Measurements from ENCODE around the gene OMD. TPM values are rescaled to one million over a fixed set of nuclear protein-coding genes. Genes with fewer than 3 reads are reported as not detected.

OMD gene
- not detected for total RNA-seq
- not detected for polyA plus RNA-seq
- 0 reads per million in 6 experiments for total RNA-seq

GRCh38 chr9:92424340-92424739, at the start of gene OMD:
Gene OMD (minus strand): TSS chr9:92424471. CDS start chr9:92417558, 6,913 bp downstream.
- no peaks in the 10 kb centered on the region for H3K9me3 Mint-ChIP-seq
- DNase-seq (no peak), ATAC-seq (no peak)
- H3K4me1 Mint-ChIP-seq = no peaks in the 10 kb centered on the region
- peaks cover 2 to 10% (median 5%) of the 10 kb centered on the region in 3 donors for H3K36me3 Mint-ChIP-seq
- H3K4me3 Mint-ChIP-seq = no peak within 1 kb of the TSS
- POLR2A ChIA-PET = no interaction called here
- peaks cover 0 to 4% (median 0%) of the 10 kb centered on the region in 5 donors for H3K27me3 Mint-ChIP-seq
- no peak within 1 kb of the TSS for H3K27ac Mint-ChIP-seq

- H3K27ac Mint-ChIP-seq = peak overlapping the region in 1 of 10 donors; percentile 17
- DNase-seq (no peak), ATAC-seq (no peak)
- H3K36me3 Mint-ChIP-seq = peaks cover 0 to 2% (median 0%) of the 10 kb centered on the region in 3 donors
- no peaks in the 10 kb centered on the region for H3K9me3 Mint-ChIP-seq
- POLR2A ChIA-PET = no interaction called here
- H3K27me3 Mint-ChIP-seq = no peaks in the 10 kb centered on the region
- no peaks in the 10 kb centered on the region for H3K4me1 Mint-ChIP-seq
- H3K4me3 Mint-ChIP-seq = no peak overlapping the region
These were observed 43.9 kb upstream of the OMD start for GRCh38 chr9:92468206-92468605.

GRCh38 chr9:92467511-92467910, 43.2 kb upstream of the OMD start:
- no peaks in the 10 kb centered on the region for H3K9me3 Mint-ChIP-seq
- no peaks in the 10 kb centered on the region for H3K27me3 Mint-ChIP-seq
- H3K4me1 Mint-ChIP-seq = no peaks in the 10 kb centered on the region
- H3K4me3 Mint-ChIP-seq = no peak overlapping the region
- no peak overlapping the region for H3K27ac Mint-ChIP-seq
- no peaks in the 10 kb centered on the region for H3K36me3 Mint-ChIP-seq
- POLR2A ChIA-PET = no interaction called here
- no peak for DNase-seq
- ATAC-seq = no peak

- Mint-ChIP-seq H3K27me3 (no peaks in the 10 kb centered on the region), H3K27ac (no peak overlapping the region), H3K36me3 (no peaks in the 10 kb centered on the region), H3K4me3 (no peak overlapping the region), H3K9me3 (no peaks in the 10 kb centered on the region), H3K4me1 (no peaks in the 10 kb centered on the region)
- no peak for ATAC-seq
- no peak for DNase-seq
- POLR2A ChIA-PET = no interaction called here
These were observed 42.8 kb upstream of the OMD start for GRCh38 chr9:92467041-92467440.

GRCh38 chr9:92463984-92464383, 39.7 kb upstream of the OMD start:
- Mint-ChIP-seq H3K36me3 (no peaks in the 10 kb centered on the region), H3K4me1 (no peaks in the 10 kb centered on the region), H3K4me3 (no peak overlapping the region), H3K27ac (no peak overlapping the region), H3K9me3 (no peaks in the 10 kb centered on the region), H3K27me3 (no peaks in the 10 kb centered on the region)
- DNase-seq (no peak), ATAC-seq (no peak)
- POLR2A ChIA-PET = no interaction called here

- ATAC-seq = no peak
- DNase-seq = no peak
- H3K9me3 Mint-ChIP-seq = no peaks in the 10 kb centered on the region
- no peaks in the 10 kb centered on the region for H3K36me3 Mint-ChIP-seq
- POLR2A ChIA-PET = no interaction called here
- no peaks in the 10 kb centered on the region for H3K4me1 Mint-ChIP-seq
- H3K27me3 Mint-ChIP-seq = no peaks in the 10 kb centered on the region
- H3K4me3 Mint-ChIP-seq = no peak overlapping the region
- no peak overlapping the region for H3K27ac Mint-ChIP-seq
These were observed 39.1 kb upstream of the OMD start for GRCh38 chr9:92463387-92463786.

GRCh38 chr9:92457576-92457975, 33.3 kb upstream of the OMD start:
- Mint-ChIP-seq H3K9me3 (no peaks in the 10 kb centered on the region), H3K4me1 (no peaks in the 10 kb centered on the region), H3K36me3 (no peaks in the 10 kb centered on the region), H3K4me3 (no peak overlapping the region), H3K27ac (no peak overlapping the region), H3K27me3 (no peaks in the 10 kb centered on the region)
- ATAC-seq = no peak
- POLR2A ChIA-PET = no interaction called here
- no peak for DNase-seq

- Mint-ChIP-seq H3K4me1 (no peaks in the 10 kb centered on the region), H3K27ac (no peak overlapping the region), H3K9me3 (peaks cover 0 to 3% (median 0%) of the 10 kb centered on the region in 9 donors), H3K36me3 (no peaks in the 10 kb centered on the region), H3K27me3 (no peaks in the 10 kb centered on the region), H3K4me3 (no peak overlapping the region)
- POLR2A ChIA-PET = no interaction called here
- ATAC-seq (no peak), DNase-seq (no peak)
These were observed 30.9 kb upstream of the OMD start for GRCh38 chr9:92455217-92455616.

- Mint-ChIP-seq H3K27me3 (peaks cover 0 to 3% (median 0%) of the 10 kb centered on the region in 5 donors), H3K9me3 (peaks cover 0 to 6% (median 0%) of the 10 kb centered on the region in 9 donors), H3K4me1 (peaks cover 0 to 2% (median 0%) of the 10 kb centered on the region in 4 donors), H3K36me3 (peaks cover 0 to 1% (median 0%) of the 10 kb centered on the region in 3 donors), H3K27ac (no peak overlapping the region), H3K4me3 (no peak overlapping the region)
- no peak for DNase-seq
- POLR2A ChIA-PET = no interaction called here
- no peak for ATAC-seq
These were observed 22.3 kb upstream of the OMD start for GRCh38 chr9:92446536-92446935.

- no peak for DNase-seq
- Mint-ChIP-seq H3K9me3 (peaks cover 0 to 5% (median 0%) of the 10 kb centered on the region in 9 donors), H3K4me1 (peaks cover 0 to 3% (median 1%) of the 10 kb centered on the region in 4 donors), H3K4me3 (no peak overlapping the region), H3K36me3 (peaks cover 0 to 1% (median 0%) of the 10 kb centered on the region in 3 donors), H3K27me3 (peaks cover 0 to 3% (median 0%) of the 10 kb centered on the region in 5 donors), H3K27ac (no peak overlapping the region)
- ATAC-seq = no peak
- POLR2A ChIA-PET = no interaction called here
These were observed 20.6 kb upstream of the OMD start for GRCh38 chr9:92444841-92445240.

GRCh38 chr9:92440751-92441046, 16.4 kb upstream of the OMD start:
- Mint-ChIP-seq H3K27ac (peak overlapping the region in 1 of 10 donors; percentile 73), H3K27me3 (peaks cover 0 to 3% (median 0%) of the 10 kb centered on the region in 5 donors), H3K9me3 (no peaks in the 10 kb centered on the region), H3K4me3 (peak overlapping the region in 2 of 10 donors; percentile 48 to 56), H3K36me3 (no peaks in the 10 kb centered on the region), H3K4me1 (peaks cover 0 to 3% (median 1%) of the 10 kb centered on the region in 4 donors)
- POLR2A ChIA-PET = no interaction called here
- DNase-seq (peak in 1 of 10 donors; percentile 7), ATAC-seq (no peak)

GRCh38 chr9:92439921-92440750, 15.9 kb upstream of the OMD start:
- H3K4me1 Mint-ChIP-seq = peaks cover 0 to 3% (median under 1%) of the 10 kb centered on the region in 4 donors
- POLR2A ChIA-PET = no interaction called here
- H3K27ac Mint-ChIP-seq = peak overlapping the region in 1 of 10 donors; percentile 73
- ATAC-seq (no peak), DNase-seq (no peak)
- H3K9me3 Mint-ChIP-seq = no peaks in the 10 kb centered on the region
- H3K27me3 Mint-ChIP-seq = peaks cover 0 to under 1% (median 0%) of the 10 kb centered on the region in 5 donors
- H3K4me3 Mint-ChIP-seq = peak overlapping the region in 2 of 10 donors; percentile 48 to 56
- H3K36me3 Mint-ChIP-seq = no peaks in the 10 kb centered on the region

GRCh38 chr9:92438900-92439526, 14.7 kb upstream of the OMD start:
- H3K9me3 Mint-ChIP-seq = no peaks in the 10 kb centered on the region
- H3K4me1 Mint-ChIP-seq = peaks cover 0 to 3% (median 0%) of the 10 kb centered on the region in 4 donors
- ATAC-seq = no peak
- no peak overlapping the region for H3K27ac Mint-ChIP-seq
- no peak overlapping the region for H3K4me3 Mint-ChIP-seq
- POLR2A ChIA-PET = no interaction called here
- peak in 2 of 10 donors; percentile 4 to 14 for DNase-seq
- H3K27me3 Mint-ChIP-seq = no peaks in the 10 kb centered on the region
- H3K36me3 Mint-ChIP-seq = no peaks in the 10 kb centered on the region

All from naive thymus-derived CD8-positive, alpha-beta T cell (primary cell).